ENCODE measurements around the gene ISX.

- TF ChIP-seq POLR2AphosphoS5 (IDR thresholded peaks at IDR 0.05; ENCODE audit: low read depth, low read length), result no peak
- no peak for TF ChIP-seq POLR2A (IDR thresholded peaks at IDR 0.05; ENCODE audit: low read depth, low read length)
Measured at GRCh38 chr22:35072925-35073324, 7.0 kb downstream of the ISX start.

Data from GM12892 (cell line).